HG03135 (cell line): ENCODE measurements around the gene NPAS1.
"Not testable (repeated sequence)": the region's sequence is repeated elsewhere in the genome, so short reads cannot be mapped to it uniquely, and the experiment has no call there.

Experiments used
- ATAC-seq: cut with Tn5 transposase; IDR thresholded peaks from one replicate; pipeline ENCODE4 v1.9.1; 2021; ENCODE audit warnings: mild to moderate bottlenecking, moderate library complexity; ENCODE audit not compliant: unreplicated experiment

The NPAS1 gene

DNA sequence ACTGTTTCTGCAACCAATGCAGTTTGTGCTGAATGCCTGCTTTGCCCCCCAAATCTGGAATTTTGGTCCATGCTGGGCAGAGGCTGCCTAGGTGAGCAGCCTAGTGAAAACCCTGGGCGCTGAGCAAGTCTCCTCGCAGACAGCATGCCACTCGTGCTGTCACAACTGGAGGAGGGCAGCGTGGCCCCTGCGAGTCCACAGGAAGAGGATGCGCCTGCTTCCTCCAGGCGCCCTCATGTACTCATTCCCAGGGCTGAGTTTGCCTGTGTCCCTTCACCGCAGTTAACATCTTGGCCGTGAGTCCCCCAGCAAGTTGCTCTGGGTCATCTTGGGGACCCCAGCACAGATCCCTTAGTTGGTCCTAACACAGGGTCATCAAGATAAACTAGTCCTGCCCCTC lies 55.0 kb downstream of the NPAS1 start:
- no peak for ATAC-seq

DNA sequence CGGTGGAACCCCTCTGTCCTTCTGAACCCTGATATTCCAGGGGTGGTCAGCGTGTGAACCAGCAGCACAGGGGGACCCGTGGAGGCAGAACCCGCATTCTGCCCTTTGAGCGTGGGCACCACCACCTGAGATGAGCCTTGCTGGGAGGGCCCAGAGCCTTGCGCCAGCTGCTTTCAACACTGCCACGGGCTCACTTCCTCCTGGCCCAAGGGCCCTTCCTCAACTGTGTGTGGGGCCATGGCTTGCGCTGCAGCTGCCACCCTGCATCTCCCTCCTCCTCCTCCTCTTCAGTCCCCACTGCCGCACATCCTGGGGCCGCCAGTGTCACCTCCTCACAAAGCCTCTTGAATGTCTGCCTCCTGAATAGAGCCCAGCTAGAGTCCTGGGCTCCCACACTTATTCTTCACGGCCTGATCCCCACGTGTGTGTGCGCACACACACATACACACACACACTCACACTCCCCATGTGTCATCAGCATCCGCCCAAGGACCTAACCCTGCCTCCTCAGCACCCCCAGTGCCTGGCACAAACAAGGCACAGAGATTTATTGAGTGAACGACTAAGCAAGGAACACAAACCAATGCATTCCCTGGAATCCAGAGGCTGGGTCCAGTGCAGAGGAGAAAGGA lies 55.7 kb downstream of the NPAS1 start:
- no peak for ATAC-seq

DNA sequence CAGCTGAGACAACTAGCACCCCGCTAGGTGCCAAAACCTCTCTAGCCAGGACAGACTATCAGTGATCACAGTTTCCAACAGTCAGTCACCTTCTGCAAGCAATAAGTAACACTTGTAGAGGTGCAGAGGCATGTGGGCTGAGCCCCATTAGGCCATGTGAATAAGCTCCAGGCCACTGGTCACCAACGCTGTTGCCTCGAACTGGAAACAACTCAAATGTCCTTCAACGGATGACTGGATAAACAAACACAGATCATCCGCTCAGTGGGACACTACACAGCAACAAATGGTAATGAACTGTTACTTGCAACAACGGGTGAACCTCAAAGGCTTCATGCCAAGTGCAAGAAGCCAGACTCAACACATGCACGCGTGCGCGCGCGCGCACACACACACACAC lies 56.3 kb downstream of the NPAS1 start:
- ATAC-seq: no peak

DNA sequence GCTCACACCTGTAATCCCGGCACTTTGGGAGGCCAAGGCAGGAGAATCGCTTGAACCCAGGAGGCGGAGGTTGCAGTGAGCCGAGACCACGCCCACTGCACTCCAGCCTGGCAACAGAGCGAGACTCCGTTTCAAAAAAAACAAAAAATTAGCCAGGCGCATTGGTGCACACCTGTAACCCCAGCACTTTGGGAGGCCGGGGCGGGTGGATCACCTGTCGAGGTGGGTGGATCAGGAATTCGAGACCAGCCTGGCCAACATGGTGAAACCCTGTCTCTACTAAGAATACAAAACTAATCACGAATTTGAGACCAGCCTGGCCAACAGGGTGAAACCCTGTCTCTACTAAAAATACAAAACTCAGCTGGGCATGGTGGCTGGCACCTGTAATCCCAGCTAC lies 58.7 kb downstream of the NPAS1 start:
- ATAC-seq: not testable (repeated sequence)

DNA sequence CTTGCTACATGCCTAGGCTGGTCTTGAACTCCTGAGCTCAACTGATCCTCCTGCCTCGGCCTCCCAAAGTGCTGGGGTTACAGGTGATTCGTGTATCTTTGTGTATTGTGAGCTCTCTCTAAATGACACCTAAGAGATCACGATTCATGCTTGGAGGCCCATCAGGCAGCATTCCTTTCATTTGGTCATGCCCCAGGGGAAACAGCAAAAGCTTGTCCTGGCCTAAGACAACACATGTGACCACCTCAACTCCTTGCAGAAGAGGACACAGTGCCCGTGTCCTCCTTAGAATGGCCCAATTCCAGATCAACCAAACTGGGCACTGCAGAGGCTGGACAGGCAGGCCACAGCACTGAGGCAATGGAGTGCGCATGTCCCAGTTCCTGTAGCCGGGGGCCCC lies 61.5 kb downstream of the NPAS1 start:
- no peak for ATAC-seq

DNA sequence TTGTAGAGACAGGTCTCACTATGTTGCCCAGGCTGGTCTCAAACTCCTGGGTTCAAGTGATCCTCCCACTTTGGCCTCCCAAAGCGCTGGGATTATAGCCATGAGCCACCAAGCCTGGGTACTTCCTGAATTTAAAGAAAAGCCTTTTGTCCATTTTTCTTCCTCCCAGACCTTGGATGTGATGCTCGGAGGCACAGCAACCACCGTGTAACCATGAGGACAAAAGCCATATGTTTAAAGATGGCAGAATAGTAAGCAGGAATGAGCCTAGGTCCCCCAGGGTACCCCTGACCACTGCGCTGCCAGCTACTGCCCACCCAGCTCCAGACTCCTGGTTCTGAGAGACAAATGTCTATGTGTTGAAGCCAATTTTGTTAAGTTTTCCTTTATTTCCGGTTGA lies 62.9 kb downstream of the NPAS1 start:
- ATAC-seq: no peak

DNA sequence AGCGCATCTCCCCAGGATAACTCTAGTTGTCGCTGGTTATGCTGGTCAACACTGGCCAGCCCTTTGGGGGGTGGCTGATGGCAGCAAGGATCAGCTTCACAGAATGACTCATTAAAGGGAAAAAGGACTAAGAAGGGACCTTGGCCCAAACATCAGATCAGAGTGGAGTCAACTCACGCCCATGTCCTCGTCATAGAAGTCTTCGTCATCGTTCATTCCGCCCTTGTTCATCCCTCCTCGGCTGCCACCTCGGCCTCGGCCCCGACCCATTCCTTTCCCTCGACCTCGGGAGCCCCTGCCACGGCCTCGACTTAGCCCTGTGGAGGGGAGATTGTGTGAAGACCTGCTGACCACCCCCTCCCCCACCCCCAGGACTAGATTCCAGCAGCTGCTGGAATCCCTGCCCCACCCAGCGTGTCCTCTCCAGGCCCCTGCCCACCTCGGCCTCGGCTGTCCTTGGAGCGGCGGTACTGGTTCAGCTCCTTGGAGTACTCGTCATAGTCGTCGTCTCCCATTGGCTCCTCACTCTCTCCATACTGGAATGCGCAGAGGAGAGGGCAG lies 65.3 kb downstream of the NPAS1 start:
- no peak for ATAC-seq

DNA sequence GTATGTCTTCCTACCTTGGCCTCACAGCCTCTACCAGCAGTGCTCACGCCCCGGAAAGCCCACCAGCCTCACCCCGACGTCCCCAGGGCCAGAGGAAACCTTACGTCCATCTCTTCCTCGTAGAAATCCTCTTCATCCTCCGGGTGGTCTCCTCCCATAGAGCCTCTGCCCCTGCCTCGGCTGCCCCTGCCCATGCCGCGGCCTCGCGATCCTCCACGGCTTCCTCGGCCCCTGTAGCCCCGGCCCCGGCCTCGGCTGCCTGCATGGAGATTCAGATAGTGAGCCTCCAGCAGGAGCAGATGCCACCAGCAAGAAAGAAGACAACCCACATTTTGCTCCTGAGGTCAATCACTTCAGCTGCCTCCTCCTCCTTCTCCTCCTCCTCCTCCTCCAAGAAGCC lies 66.6 kb downstream of the NPAS1 start:
- no peak for ATAC-seq

DNA sequence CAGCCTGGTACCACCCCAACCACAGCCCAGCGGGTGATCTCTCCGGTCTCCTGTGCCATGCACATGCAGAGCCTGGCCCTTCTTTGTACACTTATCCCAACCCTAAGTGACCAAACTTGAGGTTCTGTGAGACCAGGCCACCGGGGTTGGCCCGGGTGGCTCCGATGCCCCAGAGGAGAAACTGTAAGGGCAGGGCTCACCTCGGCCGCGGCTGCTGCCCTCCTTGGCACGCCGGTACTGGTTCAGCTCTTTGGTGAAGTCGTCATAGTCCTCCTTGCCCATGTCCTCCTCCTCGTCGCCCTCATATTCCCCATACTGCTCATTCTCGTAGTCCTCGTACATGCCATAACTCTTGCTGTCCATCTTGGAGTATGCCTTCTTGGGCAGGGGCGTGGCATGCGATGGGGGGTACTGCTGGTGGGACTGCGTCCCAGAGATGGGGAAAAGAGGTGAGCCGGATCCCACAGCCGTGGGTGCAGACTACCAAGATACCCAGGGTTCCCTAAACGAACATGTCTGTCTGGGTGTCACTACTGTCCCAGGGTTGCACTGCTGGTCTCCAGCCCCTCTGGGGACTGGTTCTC lies 70.2 kb downstream of the NPAS1 start:
- no peak for ATAC-seq

DNA sequence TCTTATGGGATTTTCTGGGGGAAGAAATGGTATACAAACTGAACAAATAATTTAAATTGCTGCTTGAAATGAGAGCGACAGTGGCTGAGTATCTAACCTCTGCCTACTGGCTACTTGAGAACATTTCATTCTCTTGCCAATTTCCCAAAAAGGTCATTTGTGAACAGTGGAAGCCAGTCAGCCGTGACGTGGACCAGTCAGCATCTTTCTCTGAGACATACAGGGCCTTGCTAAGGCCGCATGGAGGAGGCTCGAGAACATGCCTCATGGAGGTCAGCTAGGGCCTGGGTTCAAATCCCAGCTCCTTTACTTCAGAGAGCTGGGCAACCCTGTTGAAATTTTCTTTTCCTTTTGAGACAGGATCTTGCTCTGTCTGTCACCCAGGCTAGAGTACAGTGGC lies 73.6 kb downstream of the NPAS1 start:
- ATAC-seq: no peak

DNA sequence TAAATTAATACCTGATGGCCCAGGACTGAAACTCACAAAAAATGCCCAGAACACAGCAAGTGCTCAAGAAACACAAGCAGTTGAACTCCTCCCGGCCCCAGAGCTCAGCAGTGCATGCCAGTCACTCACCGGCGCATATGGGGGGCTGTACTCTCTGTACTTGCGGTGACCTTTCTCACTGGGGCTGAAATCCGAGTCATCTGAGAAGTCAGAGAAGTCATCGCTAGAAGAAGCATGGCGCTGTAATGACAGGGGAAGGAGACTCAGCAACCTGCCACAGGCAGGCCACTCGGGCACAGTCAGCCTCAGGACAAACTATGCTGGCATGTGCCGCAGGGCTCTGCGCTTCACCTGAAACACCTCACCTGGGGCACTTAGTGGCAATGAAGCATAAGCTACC lies 74.2 kb downstream of the NPAS1 start:
- no peak for ATAC-seq

DNA sequence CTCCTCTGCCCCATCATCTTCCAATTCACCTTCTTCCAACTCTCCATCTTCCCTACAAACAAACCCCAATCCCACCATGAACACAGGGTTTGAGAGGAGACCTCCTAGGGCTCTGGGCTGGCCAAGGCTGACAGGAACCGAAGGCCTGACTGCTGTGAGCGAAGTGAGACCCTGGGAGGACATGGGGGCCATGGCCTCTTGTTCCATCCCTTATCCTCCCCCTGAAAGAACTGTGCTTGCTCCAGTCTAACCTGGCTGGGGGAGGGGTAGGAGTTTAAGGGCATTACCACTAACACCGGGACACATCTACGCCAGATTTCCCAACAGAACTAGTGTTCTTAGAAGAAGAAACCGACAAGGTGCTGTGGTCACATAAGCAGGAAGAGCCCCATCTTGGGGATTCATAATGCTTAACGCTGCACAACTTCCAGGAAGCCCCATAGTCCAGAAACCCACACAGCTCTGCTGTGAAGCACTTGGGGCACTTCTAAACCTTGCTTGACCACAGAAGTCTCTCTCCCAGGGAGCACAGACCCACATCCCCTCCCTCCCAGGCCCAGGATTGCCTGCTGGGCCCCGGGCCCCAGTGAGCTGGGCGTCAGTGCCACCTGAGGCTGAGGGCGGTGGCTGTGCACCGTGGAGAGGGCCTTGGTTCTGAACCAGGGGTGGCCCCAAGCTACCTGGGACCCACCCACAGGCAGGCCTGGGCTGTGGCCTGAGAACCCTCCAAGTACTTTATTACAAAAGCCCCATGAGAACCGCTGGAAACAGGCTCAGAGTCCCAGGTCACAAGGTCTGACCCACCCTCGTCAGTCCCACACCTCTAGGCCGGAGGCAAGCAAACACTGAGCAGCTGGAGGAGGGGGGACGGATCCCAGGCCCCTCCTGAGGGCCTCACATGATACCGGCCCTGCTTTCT lies 75.2 kb downstream of the NPAS1 start:
- ATAC-seq: no peak
